NCI-H2081 treated with DMSO at 0.1 percent for 48 hours (cell line): ENCODE results near the gene MBP.

ENCODE experiments used
- DNase-seq: peaks from one replicate; lab custom pipeline; 2025; lab: John Stamatoyannopoulos, UW

MBP gene

GRCh38 chr18:77047803-77048419 is 84.7 kb downstream of the MBP start:
- DNase-seq = no peak

DNA sequence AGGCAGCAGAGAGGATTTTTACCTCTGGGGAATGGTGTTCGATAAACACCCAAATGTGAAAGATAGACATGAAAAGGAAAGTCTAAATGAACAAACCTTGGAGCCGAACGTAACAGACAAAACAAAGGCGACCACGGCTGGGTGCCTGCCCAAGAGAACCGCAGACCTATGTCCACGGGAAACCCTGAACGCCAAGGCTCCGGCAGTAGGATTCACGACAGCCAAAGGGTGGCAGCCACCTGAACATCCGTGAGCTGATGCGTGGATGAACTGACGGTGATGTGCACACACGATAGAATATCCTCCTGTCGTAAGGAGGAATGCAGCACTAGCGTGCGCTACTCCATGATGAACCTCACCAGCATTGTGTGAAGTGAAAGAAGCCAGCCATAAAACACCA is 85.6 kb downstream of the MBP start:
- DNase-seq = no peak

DNA sequence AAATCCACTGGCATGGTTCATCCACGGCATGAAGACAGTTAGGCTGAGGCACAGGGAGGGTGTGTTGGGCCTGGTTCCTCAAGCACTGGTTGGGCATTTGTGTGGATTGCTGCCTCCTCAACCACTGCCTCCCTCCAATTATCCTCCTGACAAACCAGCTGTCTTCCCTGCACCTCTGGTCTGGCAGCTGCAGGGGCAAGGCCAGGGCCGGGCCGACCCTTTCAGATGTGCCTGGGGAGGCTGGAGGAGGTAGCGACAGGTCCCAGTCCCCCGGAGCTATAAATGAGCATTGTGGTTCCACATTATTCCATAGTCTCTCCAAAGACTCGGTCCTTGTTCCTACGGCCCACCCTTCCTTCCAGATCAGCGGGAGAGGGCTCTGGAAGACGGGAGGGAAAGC is 86.2 kb downstream of the MBP start:
- DNase-seq = no peak

DNA sequence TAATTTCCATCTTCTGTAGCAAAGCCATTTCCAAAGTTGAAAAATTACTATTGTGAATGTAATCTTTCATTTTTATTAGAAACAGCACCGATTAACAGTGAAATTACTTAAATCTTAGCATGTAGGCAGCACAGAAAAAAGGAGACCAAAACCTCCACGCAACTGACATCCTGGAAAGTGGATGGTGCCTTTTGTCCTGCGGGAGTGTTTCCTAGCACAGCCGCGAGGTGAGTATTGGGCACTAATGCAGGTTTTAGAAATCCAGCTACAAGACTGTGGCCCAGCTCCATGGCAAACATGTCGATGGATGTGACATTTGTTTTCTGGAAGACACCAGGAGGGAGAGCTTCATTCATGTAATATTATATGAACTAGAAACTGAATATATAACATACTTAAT is 86.9 kb downstream of the MBP start:
- DNase-seq = no peak

DNA sequence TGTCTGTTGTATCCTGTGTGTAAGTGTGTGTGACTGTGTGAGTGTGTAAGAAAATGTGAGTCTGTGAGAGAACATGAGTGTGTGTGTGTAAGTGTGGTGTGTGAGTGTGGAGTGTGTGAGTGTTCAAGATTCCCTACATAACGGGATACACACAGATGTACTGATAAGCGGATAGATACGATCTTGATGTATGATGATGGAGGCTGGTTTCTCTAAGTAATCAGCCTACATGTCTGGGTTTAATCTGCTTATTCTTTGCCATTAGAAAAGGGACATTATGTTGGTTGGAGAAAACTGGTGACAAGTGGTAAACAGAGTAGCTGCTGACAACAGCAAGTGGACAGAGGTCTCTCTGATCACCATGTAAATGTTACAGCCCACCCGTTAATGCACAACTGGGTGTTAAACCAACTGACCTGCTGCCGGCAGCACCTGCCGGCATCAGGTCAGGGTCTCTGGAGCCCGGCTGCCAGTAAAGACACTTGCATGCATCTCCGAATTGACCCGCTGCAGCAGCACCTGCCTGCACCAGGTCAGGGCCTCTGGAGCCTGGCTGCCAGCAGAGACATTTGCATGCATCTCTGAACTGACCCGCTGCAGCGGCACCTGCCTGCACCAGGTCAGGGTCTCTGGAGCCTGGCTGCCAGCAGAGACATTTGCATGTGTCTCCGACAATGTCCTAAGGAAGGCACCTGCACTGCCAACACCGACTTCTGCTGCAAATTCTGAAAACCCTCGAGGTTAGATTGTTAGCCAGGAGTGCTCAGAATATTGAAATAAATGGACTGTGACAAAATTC is 87.5 kb downstream of the MBP start:
- no peak for DNase-seq

DNA sequence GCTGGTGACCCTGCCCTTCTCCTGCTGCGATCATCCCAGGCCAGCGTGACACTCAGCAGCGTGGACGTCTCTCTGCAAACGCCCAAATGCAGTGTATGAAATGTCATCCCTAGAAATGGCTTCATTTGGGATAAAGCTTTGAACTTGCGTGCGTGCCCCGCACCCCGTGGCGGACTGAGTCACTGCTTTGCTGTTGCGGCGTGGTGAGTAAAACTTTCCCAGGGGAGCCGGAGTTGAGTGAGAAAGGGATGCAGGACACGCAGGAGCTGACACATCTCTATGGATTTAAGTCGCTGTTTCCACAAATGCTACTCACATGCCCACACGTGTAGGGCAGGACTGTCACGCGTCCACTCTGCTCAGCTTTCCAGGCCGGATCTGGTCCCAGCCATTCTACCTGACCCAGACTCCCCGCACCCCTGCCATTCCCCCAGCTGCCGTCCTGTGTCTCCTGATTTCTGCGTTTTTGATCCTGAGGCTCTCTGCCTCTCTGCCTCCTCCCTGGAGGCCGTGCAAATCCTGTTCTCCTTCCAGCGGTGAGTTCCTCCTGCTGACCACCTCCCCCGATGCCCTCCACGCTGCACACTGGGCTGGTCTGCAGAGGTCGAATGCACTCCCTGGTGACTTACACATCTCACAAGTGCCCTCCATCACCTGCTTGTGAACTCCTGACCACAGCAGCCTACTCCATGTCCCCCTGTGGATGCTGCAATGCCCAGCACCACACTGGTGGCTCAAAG is 88.9 kb downstream of the MBP start:
- DNase-seq = no peak

- no peak for DNase-seq
Measured at GRCh38 chr18:77042583-77042982, 90.0 kb downstream of the MBP start.

GRCh38 chr18:77039196-77040130 is 93.1 kb downstream of the MBP start:
- DNase-seq = no peak

DNA sequence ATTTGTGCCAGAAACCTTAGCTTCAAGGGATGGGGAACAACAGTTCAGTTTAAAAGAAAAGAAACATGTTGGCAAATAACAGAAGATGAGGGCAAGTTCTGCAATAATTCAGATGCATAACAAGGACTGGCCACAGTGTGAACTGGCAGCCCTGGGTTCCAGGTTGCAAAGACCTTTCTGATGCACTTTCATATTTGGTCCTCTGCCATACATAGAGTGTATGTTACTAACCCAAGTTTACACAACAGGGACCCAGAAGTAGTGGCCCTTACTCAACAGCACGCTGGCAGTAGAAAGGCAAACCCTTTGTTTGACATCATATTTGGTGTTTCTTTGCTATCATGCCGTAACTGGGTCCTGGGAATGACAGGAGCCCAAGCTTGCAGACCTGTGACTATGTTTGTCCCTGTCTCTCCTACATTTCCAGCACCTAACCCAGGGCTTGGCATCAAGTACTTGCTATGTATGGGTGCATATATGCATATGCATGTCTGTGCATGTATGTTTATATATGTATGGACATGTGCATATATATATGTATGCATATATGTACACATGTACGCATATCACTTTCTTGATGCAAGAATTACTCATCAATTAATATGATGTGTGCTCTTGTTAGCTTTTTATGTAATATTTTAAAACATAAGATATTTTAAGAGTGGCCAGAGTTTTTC is 94.3 kb downstream of the MBP start:
- DNase-seq = no peak

DNA sequence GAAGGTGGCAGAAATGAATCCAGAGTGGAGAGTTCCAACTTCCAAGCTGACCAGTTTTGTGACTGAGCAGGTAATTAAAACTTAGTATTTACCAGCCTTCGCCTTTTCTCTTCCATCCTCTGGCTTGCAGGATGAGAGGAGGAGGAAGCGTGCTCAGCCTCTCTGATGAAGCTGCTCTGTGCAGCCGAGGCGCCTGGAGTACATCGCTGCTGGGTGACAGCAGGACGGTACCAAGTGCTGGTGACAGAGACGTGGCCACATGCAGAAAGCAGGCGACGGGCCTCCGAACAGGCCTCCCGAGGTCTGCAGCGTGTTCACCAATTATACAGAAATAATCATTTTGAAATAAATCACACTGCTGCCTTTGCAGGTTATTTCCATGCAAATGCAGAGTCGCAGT is 95.0 kb downstream of the MBP start:
- no peak for DNase-seq

DNA sequence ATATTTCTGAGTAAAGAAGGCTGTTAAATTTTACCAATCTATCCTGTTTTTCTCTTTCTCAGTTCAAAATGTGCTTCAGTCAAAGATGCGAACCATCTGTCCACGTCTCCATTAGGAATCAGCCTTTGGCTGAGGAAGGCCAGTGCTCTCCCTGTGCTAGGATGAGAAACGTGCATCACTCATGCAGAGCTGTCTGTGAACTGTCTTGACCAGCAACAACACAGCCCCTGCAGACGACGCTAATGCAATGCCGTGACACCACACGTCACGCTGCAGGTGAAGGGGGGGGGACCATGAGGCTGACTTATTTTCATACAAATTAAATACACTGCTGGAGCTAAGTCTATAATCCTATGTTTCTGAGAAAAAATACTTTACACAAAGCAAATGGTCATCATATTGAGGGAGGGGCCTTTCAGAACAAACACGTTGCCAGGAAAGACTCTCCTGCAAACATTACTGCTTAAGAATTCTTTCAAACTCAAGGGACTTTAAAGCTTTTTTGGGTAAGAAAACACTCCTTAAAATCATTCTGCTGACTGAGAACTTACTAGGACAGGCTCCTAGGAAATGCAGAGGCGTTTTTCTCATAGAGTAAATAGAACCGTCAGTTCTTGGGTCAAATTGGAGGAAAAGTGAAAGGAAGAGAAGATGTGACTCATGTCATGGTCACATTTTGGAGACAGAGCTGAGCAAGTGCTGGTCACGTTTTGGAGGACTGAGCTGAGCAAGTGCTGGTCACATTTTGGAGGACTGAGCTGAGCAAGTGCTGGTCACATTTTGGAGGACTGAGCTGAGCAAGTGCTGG is 97.0 kb downstream of the MBP start:
- DNase-seq = no peak

- no peak for DNase-seq
Measured at GRCh38 chr18:77033575-77033974, 99.0 kb downstream of the MBP start.

- DNase-seq = no peak
Measured at GRCh38 chr18:77032181-77032701, 100.3 kb downstream of the MBP start.

DNA sequence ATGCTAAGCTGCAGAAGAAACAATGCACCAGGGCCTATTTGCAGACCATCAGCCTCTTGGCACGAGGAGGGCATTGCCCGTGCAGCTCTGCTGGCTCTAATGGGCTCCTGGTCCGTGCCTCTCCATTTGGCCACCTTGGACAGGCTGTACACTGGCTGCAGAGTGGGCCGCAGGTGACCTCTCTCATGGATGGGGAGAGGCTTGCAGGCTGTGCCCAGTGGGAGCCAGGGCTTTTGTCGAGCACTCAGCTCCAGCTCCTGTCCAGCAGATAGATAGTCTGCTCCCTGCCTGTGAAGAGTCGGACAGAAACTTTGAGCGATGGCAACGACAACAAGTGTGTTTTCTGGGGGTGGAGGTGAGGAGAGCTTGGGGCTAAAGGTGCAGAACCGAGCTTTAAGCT is 100.9 kb downstream of the MBP start:
- DNase-seq = no peak

GRCh38 chr18:77030201-77030600 is 102.4 kb downstream of the MBP start:
- DNase-seq = no peak

DNA sequence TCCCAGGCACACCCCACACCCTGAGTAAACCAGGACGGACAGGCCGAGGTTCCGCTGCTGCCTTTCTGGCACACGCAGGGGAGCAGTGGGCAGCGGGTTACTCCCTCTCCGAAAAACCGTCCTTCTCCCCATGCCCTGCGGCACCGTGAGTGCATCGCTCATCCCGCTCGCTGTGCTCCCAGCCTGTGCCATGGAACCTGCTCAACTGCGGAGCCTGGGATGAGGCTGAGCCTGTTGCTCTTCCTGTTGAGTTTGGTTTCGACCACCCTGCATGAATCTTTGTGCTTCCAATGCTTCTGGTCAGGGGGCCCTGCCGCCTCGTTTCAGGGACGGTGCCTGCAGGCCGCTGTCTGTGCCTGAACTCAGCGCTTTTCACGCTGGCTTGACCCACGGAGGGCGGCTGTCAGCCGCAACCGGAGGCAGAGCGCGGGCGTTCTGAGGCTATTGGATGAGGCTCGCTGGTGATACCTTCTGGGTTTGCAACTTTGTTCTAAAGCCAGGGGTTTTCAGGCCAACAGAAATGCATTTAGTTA is 106.7 kb downstream of the MBP start:
- DNase-seq = no peak

- DNase-seq = no peak
Measured at GRCh38 chr18:77025123-77025522, 107.5 kb downstream of the MBP start.

DNA sequence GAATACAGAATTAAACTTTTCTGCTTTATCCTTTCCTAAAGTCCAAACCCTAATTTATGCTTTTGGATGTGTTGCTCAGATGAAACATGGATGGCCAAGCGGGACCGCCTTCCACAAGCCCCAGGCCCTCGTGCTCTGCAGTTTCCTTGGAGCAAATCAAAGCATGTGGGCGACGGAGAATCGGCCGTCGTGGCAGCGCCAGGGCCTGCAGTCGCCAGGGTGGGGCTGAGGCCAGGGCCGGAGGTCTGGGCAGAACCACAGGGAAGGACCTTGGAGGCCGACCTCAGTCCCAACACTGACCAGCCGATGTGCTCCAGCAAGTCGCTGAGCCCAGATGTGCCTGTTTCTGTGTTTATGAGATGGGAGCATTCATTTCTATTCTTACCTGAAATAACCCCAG is 108.1 kb downstream of the MBP start:
- DNase-seq = no peak

DNA sequence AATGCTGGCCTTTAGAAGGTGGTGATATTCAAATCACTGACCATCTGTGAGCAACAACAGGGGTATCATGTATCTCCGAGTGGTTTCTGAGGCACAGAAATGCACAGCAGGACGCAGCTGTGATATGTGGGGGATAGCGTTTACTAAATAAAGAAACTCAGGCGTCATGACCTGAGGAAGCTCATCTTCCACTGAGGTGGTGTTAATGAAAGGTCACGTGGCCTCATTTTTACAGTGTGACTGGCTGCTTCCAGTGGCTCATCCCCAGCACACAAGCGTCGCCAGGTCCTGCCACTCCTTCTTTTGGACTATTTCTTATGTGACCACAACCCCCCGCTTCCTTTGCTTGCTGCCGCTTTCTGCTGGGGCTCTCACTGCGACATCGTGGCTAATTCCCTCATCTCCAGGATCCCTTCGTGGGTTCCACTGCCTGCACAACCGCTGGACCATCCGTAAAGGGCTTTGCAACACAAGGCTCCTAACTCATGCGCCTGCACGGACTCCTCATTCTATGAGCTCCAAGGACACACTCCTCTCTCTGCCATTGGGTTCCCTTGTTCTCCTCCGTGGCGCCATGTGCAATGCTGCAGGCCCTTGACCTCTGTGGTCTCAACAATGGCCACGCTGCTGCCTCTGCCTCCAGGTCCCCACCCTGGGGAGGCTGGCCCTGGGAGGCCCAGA is 109.3 kb downstream of the MBP start:
- no peak for DNase-seq

GRCh38 chr18:77022556-77022955 is 110.0 kb downstream of the MBP start:
- no peak for DNase-seq
